ENCODE measurements around the gene NIT2. TPM values are rescaled to one million over a fixed set of nuclear protein-coding genes. Genes with fewer than 3 reads are reported as not detected.

Gene NIT2
- total and polyA plus RNA-seq, 10 of the 15 experiments (the other 5 are each of a cell fraction or from before 2014, with no cell fraction given), result 49.3 to 215 (median 76.4) TPM

GRCh38 chr3:100400780-100401673 is 66.5 kb downstream of the NIT2 start, which contains the start of the genes LNP1 and TOMM70 (continued):
- TF ChIP-seq CEBPB (IDR thresholded peaks at IDR 0.05; ENCODE audit: borderline replicate concordance in 1 of 2, low read depth in 2 of 2, low read length in 2 of 2) (no peak), PAX5 (IDR thresholded peaks at IDR 0.05; ENCODE audit: borderline replicate concordance, low read depth, low read length) (no peak), E2F8 (IDR thresholded peaks at IDR 0.05; ENCODE audit: low read depth, partially characterized antibody) (peak; percentile 88), ZBTB40 (IDR thresholded peaks at IDR 0.05; ENCODE audit: borderline replicate concordance) (peak; percentile 97), TCF3 (IDR thresholded peaks at IDR 0.05; ENCODE audit: borderline replicate concordance, insufficient read depth, low read depth, low read length) (no peak), ZBTB4 (CRISPR knock-in tag; IDR thresholded peaks at IDR 0.05) (no peak), STAT3 (IDR thresholded peaks at IDR 0.05; ENCODE audit: low read depth, low read length) (no peak), HSF1 (IDR thresholded peaks at IDR 0.05; ENCODE audit: low read depth, low read length) (no peak), CHD4 (IDR thresholded peaks at IDR 0.05) (no peak), REST (IDR thresholded peaks at IDR 0.05; ENCODE audit: low read depth, low read length) (no peak), CBX5 (IDR thresholded peaks at IDR 0.05; ENCODE audit: low read depth) (0 out of 2 replicates have a peak, but pooled peaks have one; percentile 79), ZNF622 (IDR thresholded peaks at IDR 0.05) (no peak)
